Measurements from ENCODE around the gene IFNW1. TPM values are rescaled to one million over a fixed set of nuclear protein-coding genes. Genes with fewer than 3 reads are reported as not detected.
"Not testable (repeated sequence)": the region's sequence is repeated elsewhere in the genome, so short reads cannot be mapped to it uniquely, and the experiment has no call there.

IFNW1 gene
- total RNA-seq, 3 donors from 2014 or later, result not detected

- TF ChIP-seq, protein P1, sequence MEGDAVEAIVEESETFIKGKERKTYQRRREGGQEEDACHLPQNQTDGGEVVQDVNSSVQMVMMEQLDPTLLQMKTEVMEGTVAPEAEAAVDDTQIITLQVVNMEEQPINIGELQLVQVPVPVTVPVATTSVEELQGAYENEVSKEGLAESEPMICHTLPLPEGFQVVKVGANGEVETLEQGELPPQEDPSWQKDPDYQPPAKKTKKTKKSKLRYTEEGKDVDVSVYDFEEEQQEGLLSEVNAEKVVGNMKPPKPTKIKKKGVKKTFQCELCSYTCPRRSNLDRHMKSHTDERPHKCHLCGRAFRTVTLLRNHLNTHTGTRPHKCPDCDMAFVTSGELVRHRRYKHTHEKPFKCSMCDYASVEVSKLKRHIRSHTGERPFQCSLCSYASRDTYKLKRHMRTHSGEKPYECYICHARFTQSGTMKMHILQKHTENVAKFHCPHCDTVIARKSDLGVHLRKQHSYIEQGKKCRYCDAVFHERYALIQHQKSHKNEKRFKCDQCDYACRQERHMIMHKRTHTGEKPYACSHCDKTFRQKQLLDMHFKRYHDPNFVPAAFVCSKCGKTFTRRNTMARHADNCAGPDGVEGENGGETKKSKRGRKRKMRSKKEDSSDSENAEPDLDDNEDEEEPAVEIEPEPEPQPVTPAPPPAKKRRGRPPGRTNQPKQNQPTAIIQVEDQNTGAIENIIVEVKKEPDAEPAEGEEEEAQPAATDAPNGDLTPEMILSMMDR (IDR thresholded peaks at IDR 0.05), result no peak
- ATAC-seq (no peak), DNase-seq (no peak)
- no peak overlapping the region for H3K4me3 ChIP-seq
- H3K9me3 ChIP-seq, result no peaks in the 10 kb centered on the region
- no peaks in the 10 kb centered on the region for H3K4me1 ChIP-seq (ENCODE audit: low read depth)
- intact Hi-C loops (cut with DNase I, micrococcal nuclease), result no loop called here
- H3K36me3 ChIP-seq (ENCODE audit: low read depth), result no peaks in the 10 kb centered on the region
Measured at GRCh38 chr9:21144603-21145002, 3.0 kb upstream of the IFNW1 start.

GRCh38 chr9:21137020-21137419 is 4.6 kb downstream of the IFNW1 start:
- H3K4me1 ChIP-seq (ENCODE audit: low read depth), result no peaks in the 10 kb centered on the region
- intact Hi-C loops (cut with DNase I, micrococcal nuclease), result no loop called here
- no peak for DNase-seq
- TF ChIP-seq, protein P1 (IDR thresholded peaks at IDR 0.05), result no peak
- H3K4me3 ChIP-seq, result no peak overlapping the region
- ATAC-seq, result no peak
- H3K9me3 ChIP-seq, result no peaks in the 10 kb centered on the region
- H3K36me3 ChIP-seq (ENCODE audit: low read depth), result no peaks in the 10 kb centered on the region

DNA sequence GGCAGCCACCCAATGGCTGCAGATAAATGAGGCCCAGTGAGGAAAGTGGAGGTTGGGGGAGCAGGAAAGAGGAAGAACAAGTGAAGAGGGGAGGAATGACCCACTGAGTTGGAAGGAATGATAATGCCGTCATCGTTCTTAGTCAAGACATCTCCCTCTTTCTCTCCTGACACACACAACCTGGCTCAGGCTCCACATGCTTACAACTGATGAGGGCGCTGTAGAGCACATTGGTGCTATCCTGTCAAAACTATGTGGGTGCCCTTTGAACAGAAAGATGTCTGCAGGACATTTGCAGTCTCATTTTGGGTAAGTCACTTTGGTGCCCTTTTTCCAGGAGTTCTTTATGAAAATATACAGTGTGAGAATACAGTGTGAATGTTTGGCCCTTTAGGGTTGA is 5.9 kb downstream of the IFNW1 start:
- TF ChIP-seq, protein P1 (IDR thresholded peaks at IDR 0.05), result no peak
- intact Hi-C loops (cut with DNase I, micrococcal nuclease), result no loop called here

GRCh38 chr9:21128186-21128585 is 13.4 kb downstream of the IFNW1 start:
- DNase-seq; ATAC-seq; H3K36me3 ChIP-seq (ENCODE audit: low read depth); H3K9me3 ChIP-seq; H3K4me3 ChIP-seq; H3K4me1 ChIP-seq (ENCODE audit: low read depth); intact Hi-C loops (cut with DNase I, micrococcal nuclease): not testable (repeated sequence)

More for the DNA sequence above, 5.9 kb downstream of the IFNW1 start:
- Histone ChIP-seq H3K36me3 (ENCODE audit: low read depth) (no peaks in the 10 kb centered on the region), H3K4me3 (no peak overlapping the region), H3K4me1 (ENCODE audit: low read depth) (no peaks in the 10 kb centered on the region), H3K9me3 (no peaks in the 10 kb centered on the region)
- DNase-seq, result no peak
- no peak for ATAC-seq

DNA sequence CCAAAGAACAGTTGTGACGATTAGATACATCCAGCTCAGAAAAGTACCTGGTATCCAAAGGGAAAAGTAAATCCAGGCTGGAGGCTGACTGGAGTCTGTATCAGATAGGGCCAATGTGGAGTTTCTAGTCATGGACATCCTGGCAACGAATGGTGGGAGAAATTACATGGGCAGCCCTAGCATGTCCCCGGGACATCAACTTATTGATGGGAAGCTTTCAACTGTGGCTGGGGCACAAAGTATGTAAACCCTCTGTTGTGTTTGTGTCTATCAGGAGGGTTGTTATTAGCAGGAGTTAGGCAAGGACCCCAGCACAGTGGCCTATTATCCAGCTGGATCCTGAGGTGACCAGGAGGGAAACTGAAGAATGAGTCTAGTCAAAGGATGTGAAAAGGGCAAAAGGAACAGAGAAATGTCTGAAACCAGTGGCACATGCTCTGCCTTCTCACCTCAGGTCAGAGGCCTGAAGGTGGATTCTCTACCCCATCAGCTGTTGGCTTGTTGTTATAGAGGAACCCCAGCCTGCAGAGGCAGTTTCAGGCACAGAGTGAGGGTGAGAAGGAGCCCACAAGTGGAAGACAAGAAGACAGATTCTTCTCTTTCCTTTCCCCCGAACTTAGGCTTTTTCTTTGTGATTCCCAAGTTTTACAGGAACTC is 19.9 kb downstream of the IFNW1 start:
- Histone ChIP-seq H3K36me3 (ENCODE audit: low read depth) (no peaks in the 10 kb centered on the region), H3K9me3 (no peaks in the 10 kb centered on the region), H3K4me3 (no peak overlapping the region), H3K4me1 (ENCODE audit: low read depth) (no peaks in the 10 kb centered on the region)
- TF ChIP-seq, protein P1 (IDR thresholded peaks at IDR 0.05), result no peak
- ATAC-seq, result no peak
- no peak for DNase-seq
- intact Hi-C loops (cut with DNase I, micrococcal nuclease), result no loop called here

DNA sequence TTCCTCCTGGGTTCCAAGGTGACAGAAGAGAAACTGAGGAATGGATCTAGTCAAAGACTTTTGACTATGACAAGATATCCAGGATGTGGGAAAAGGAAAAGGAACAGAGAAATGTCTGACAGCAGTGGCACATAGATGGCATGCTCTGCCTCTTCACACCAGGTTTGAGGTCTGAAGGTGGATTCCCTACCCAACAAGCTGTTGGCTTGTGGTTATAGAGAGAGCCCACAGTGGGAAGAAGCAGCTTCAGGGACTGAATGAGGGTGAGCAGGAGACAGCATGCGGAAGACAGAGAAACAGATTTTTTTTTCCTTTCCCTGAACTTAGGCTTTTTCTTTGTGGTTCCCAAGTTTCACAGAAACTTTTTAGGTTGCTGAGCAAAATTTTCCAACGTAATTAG is 20.6 kb downstream of the IFNW1 start:
- no peaks in the 10 kb centered on the region for H3K4me1 ChIP-seq (ENCODE audit: low read depth)
- TF ChIP-seq, protein P1 (IDR thresholded peaks at IDR 0.05), result no peak
- H3K9me3 ChIP-seq, result no peaks in the 10 kb centered on the region
- no peak for ATAC-seq
- no peak overlapping the region for H3K4me3 ChIP-seq
- DNase-seq, result no peak
- no peaks in the 10 kb centered on the region for H3K36me3 ChIP-seq (ENCODE audit: low read depth)
- intact Hi-C loops (cut with DNase I, micrococcal nuclease), result no loop called here
